MM.1S (cell line): ENCODE results near the gene SERPINC1.
"Not testable (repeated sequence)": the region's sequence is repeated elsewhere in the genome, so short reads cannot be mapped to it uniquely, and the experiment has no call there.

Experiments used
- DNase-seq: peaks from one replicate; pipeline ENCODE4 v3.0.0-alpha.2; 2015
- H2AFZ ChIP-seq: fragments of 300-600 bp; sonication (generic); 2 replicates; pipeline ENCODE4 v1.6.0; 2016; ENCODE audit warnings: antibody characterized with exemption, low read length
- H3F3A ChIP-seq: fragments of 300-600 bp; sonication (generic); 2 replicates; pipeline ENCODE4 v1.6.1; 2016; ENCODE audit warnings: mild to moderate bottlenecking, antibody characterized with exemption, low read length, moderate library complexity, mixed read lengths; ENCODE audit not compliant: insufficient read depth
- H3K27ac ChIP-seq: fragments of 300-600 bp; sonication (generic); 2 replicates; pipeline ENCODE4 v1.5.1; 2016; ENCODE audit warnings: mild to moderate bottlenecking, low read length
- H3K27me3 ChIP-seq: fragments of 300-600 bp; sonication (generic); replicated peaks from 2 replicates; pipeline ENCODE4 v1.6.0; 2016; ENCODE audit warnings: low read length; ENCODE audit not compliant: insufficient read depth
- H3K36me3 ChIP-seq: fragments of 300-600 bp; sonication (generic); replicated peaks from 2 replicates; pipeline ENCODE4 v1.6.1; 2016; ENCODE audit warnings: mild to moderate bottlenecking, low read length, mixed read lengths; ENCODE audit not compliant: insufficient read depth
- H3K4me1 ChIP-seq: fragments of 300-600 bp; sonication (generic); 2 replicates; pipeline ENCODE4 v1.6.1; 2016; ENCODE audit warnings: low read length, mixed read lengths
- H3K4me2 ChIP-seq: fragments of 300-600 bp; sonication (generic); 2 replicates; pipeline ENCODE4 v1.6.0; 2016; ENCODE audit warnings: low read depth, low read length
- H3K4me3 ChIP-seq: fragments of 300-600 bp; sonication (generic); 2 replicates; pipeline ENCODE4 v1.5.1; 2016; ENCODE audit warnings: low read length, mixed read lengths
- H3K79me2 ChIP-seq: fragments of 300-600 bp; sonication (generic); 2 replicates; pipeline ENCODE4 v1.6.1; 2016; ENCODE audit warnings: mixed run types, low read length, mixed read lengths
- H3K9ac ChIP-seq: fragments of 300-600 bp; sonication (generic); 2 replicates; pipeline ENCODE4 v1.6.1; 2016; ENCODE audit warnings: low read length, mixed read lengths
- H3K9me2 ChIP-seq: fragments of 300-600 bp; sonication (generic); replicated peaks from 2 replicates; pipeline ENCODE4 v1.6.1; 2016; ENCODE audit warnings: mild to moderate bottlenecking, low read length, mixed read lengths; ENCODE audit not compliant: insufficient read depth
- H3K9me3 ChIP-seq: fragments of 300-600 bp; sonication (generic); replicated peaks from 2 replicates; pipeline ENCODE4 v1.6.1; 2016; ENCODE audit warnings: mild to moderate bottlenecking, low read length, mixed read lengths; ENCODE audit not compliant: insufficient read depth
- H4K20me1 ChIP-seq: fragments of 300-600 bp; sonication (generic); 2 replicates; pipeline ENCODE4 v1.6.1; 2016; ENCODE audit warnings: mild to moderate bottlenecking, low read length, moderate library complexity, mixed read lengths; ENCODE audit not compliant: insufficient read depth
- CTCF ChIP-seq: fragments of 300-600 bp; sonication (generic); IDR thresholded peaks from 2 replicates; pipeline ENCODE4 v1.5.1; 2016; ENCODE audit warnings: antibody characterized with exemption, low read length, mixed read lengths
- EZH2 ChIP-seq: fragments of 300-600 bp; sonication (generic); optimal IDR thresholded peaks from 2 replicates; pipeline ENCODE3; 2017; ENCODE audit warnings: low read depth, mild to moderate bottlenecking, antibody characterized with exemption, low read length, mixed read lengths
- EZH2phosphoT487 ChIP-seq: fragments of 300-600 bp; sonication (generic); IDR thresholded peaks from 2 replicates; pipeline ENCODE4 v1.6.1; 2018; ENCODE audit warnings: antibody characterized with exemption, low read length

SERPINC1 gene

DNA sequence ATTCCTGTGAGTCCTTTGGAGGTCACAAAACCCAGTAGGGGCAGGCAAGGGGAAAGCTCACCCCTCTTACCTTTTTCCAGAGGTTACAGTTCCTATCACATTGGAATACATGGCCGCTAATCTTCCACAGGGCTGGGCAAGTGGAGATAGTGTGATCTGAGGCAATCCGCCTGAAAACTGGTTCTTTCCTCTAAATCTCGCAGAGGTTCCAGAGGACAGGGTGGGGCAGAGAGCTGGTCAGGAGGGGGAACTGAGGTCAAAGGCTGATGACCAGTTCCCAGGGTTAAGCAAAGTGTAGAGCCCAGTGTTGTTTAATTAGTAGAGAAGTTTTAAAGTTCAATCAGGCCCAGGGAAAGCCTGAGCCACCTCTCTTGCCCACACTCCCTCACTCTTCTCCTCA is at the start of gene SERPINC1:
TSS of gene SERPINC1 (minus strand) at position 179 of the 400 bp plus-strand sequence. CDS start at position 111, 68 bp downstream.
- no peaks in the 10 kb centered on the region for H3K27me3 ChIP-seq
- no peaks in the 10 kb centered on the region for H3K9me2 ChIP-seq
- no peak within 1 kb of the TSS for H3K9ac ChIP-seq
- no peak for TF ChIP-seq EZH2
- no peak for TF ChIP-seq EZH2phosphoT487
- TF ChIP-seq CTCF: no peak
- H3K36me3 ChIP-seq: no peaks in the 10 kb centered on the region
- no peaks in the 10 kb centered on the region for H3K9me3 ChIP-seq
- no peak for DNase-seq
- no peaks in the 10 kb centered on the region for H3F3A ChIP-seq
- H3K27ac ChIP-seq: no peak within 1 kb of the TSS
- H3K79me2 ChIP-seq: no peaks in the 10 kb centered on the region
- no peaks in the 10 kb centered on the region for H4K20me1 ChIP-seq
- no peak within 1 kb of the TSS for H3K4me3 ChIP-seq
- H3K4me1 ChIP-seq: no peaks in the 10 kb centered on the region
- H2AFZ ChIP-seq: no peak within 1 kb of the TSS
- no peak within 1 kb of the TSS for H3K4me2 ChIP-seq

- Histone ChIP-seq H3K36me3 (peaks cover 27% of the 10 kb centered on the region), H3F3A (peaks cover 10% of the 10 kb centered on the region; the same call in 1 of the 2 replicates)
- H3K9me2 ChIP-seq, H3K9ac ChIP-seq, H3K27me3 ChIP-seq, DNase-seq, H4K20me1 ChIP-seq, H3K4me1 ChIP-seq, H2AFZ ChIP-seq, H3K9me3 ChIP-seq, H3K4me3 ChIP-seq, H3K79me2 ChIP-seq, H3K4me2 ChIP-seq, H3K27ac ChIP-seq: not testable (repeated sequence)
Observed at GRCh38 chr1:173965896-173966295, 48.8 kb upstream of the SERPINC1 start.

GRCh38 chr1:173963477-173963876 is 46.4 kb upstream of the SERPINC1 start:
- Histone ChIP-seq H3K9ac (no peak overlapping the region), H3K27ac (no peak overlapping the region), H4K20me1 (no peaks in the 10 kb centered on the region; the same call in 1 of the 2 replicates), H2AFZ (no peak overlapping the region), H3K36me3 (peaks cover 31% of the 10 kb centered on the region), H3F3A (peaks cover 10% of the 10 kb centered on the region; the same call in 1 of the 2 replicates), H3K4me3 (no peak overlapping the region), H3K27me3 (no peaks in the 10 kb centered on the region), H3K9me2 (no peaks in the 10 kb centered on the region), H3K4me1 (no peaks in the 10 kb centered on the region), H3K4me2 (no peak overlapping the region), H3K9me3 (no peaks in the 10 kb centered on the region), H3K79me2 (0 out of 2 replicates have a peak, but pooled peaks cover 3% of the 10 kb centered on the region)
- DNase-seq: no peak
- TF ChIP-seq EZH2phosphoT487 (no peak), EZH2 (no peak), CTCF (no peak)

DNA sequence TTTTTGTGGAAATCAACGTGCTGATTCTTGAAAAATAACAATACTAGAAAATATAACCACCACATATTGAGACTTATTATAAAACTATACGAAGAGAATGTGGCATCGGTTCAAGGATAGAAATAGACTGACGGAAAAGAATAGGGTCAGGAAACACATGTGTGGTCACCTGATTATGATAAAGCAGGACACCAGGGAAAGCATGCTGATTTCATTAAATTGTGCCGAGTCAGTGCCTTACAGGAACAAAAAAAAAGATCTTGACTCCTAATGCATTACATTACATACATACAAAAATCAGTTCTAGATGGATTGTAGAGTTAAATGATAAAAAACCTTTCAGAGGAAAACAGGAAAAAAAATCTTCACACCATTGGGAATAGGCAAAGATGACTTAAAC is 43.5 kb upstream of the SERPINC1 start:
- Histone ChIP-seq H3K4me1 (no peaks in the 10 kb centered on the region), H3K9me3 (no peaks in the 10 kb centered on the region), H3F3A (peaks cover 10% of the 10 kb centered on the region; the same call in 1 of the 2 replicates), H4K20me1 (no peaks in the 10 kb centered on the region; the same call in 1 of the 2 replicates), H3K9ac (no peak overlapping the region), H3K27me3 (no peaks in the 10 kb centered on the region), H2AFZ (no peak overlapping the region), H3K27ac (no peak overlapping the region), H3K36me3 (peaks cover 36% of the 10 kb centered on the region), H3K4me2 (no peak overlapping the region), H3K79me2 (0 out of 2 replicates have a peak, but pooled peaks cover 3% of the 10 kb centered on the region), H3K9me2 (no peaks in the 10 kb centered on the region), H3K4me3 (no peak overlapping the region)
- no peak for DNase-seq
- TF ChIP-seq EZH2phosphoT487 (no peak), EZH2 (no peak), CTCF (no peak)
